Ishikawa (cell line): ENCODE results near the gene CNBP.
A peak's percentile ranks its signal among the peaks of the same experiment; 100 is the strongest.

Source experiments
- CEBPB ChIP-seq: IDR thresholded peaks from 2 replicates; pipeline ENCODE4 v1.6.1; 2012
- CREB1 ChIP-seq: IDR thresholded peaks from 2 replicates; pipeline ENCODE4 v1.6.1; 2012; ENCODE audit warnings: low read depth
- EGR1 ChIP-seq: IDR thresholded peaks from 2 replicates; pipeline ENCODE4 v1.6.1; 2012
- EP300 ChIP-seq: IDR thresholded peaks from 2 replicates; pipeline ENCODE4 v1.6.1; 2012; ENCODE audit warnings: borderline replicate concordance
- FOXM1 ChIP-seq: IDR thresholded peaks from 2 replicates; pipeline ENCODE4 v1.6.1; 2012; ENCODE audit warnings: low read depth, borderline replicate concordance
- MAX ChIP-seq: IDR thresholded peaks from 2 replicates; pipeline ENCODE4 v1.6.1; 2012
- NFIC ChIP-seq: IDR thresholded peaks from 2 replicates; pipeline ENCODE4 v1.6.1; 2012
- RAD21 ChIP-seq: IDR thresholded peaks from 2 replicates; pipeline ENCODE4 v1.6.1; 2012; ENCODE audit warnings: low read depth
- REST ChIP-seq: IDR thresholded peaks from 2 replicates; pipeline ENCODE4 v1.6.1; 2012; ENCODE audit warnings: low read depth, mild to moderate bottlenecking
- TAF1 ChIP-seq: IDR thresholded peaks from 2 replicates; pipeline ENCODE4 v1.6.1; 2012; ENCODE audit warnings: low read depth, mild to moderate bottlenecking
- TCF12 ChIP-seq: IDR thresholded peaks from 2 replicates; pipeline ENCODE4 v1.6.1; 2012; ENCODE audit warnings: low read depth
- TEAD4 ChIP-seq: IDR thresholded peaks from 2 replicates; pipeline ENCODE4 v1.6.1; 2012
- USF1 ChIP-seq: IDR thresholded peaks from 2 replicates; pipeline ENCODE4 v1.6.1; 2012
- YY1 ChIP-seq: IDR thresholded peaks from 2 replicates; pipeline ENCODE4 v1.6.1; 2012; ENCODE audit warnings: low read depth
- ZBTB7A ChIP-seq: IDR thresholded peaks from 2 replicates; pipeline ENCODE4 v1.6.1; 2012; ENCODE audit warnings: low read depth

CNBP gene

GRCh38 chr3:129211772-129212171 lies 28.1 kb upstream of the CNBP start:
- TF ChIP-seq NFIC (peak; percentile 91), TCF12 (peak; percentile 19; the same call in 1 of the 2 replicates), RAD21 (peak; percentile 14; the same call in 1 of the 2 replicates), USF1 (no peak)

GRCh38 chr3:129211345-129211744 lies 27.6 kb upstream of the CNBP start:
- TF ChIP-seq RAD21 (no peak), CEBPB (0 out of 2 replicates have a peak, but pooled peaks have one; percentile 29)

- TF ChIP-seq TCF12 (no peak), CEBPB (no peak), RAD21 (no peak), REST (no peak), FOXM1 (no peak), USF1 (no peak), ZBTB7A (no peak), CREB1 (no peak), EP300 (no peak), TAF1 (no peak), NFIC (no peak), EGR1 (no peak), TEAD4 (no peak), MAX (no peak), YY1 (no peak)
These were observed 23.8 kb upstream of the CNBP start for GRCh38 chr3:129207479-129207878.

GRCh38 chr3:129205109-129205832 lies 21.6 kb upstream of the CNBP start:
- TF ChIP-seq TCF12: no peak
- no peak for TF ChIP-seq TEAD4
- TF ChIP-seq REST: no peak
- no peak for TF ChIP-seq EP300
- TF ChIP-seq FOXM1: no peak
- TF ChIP-seq MAX: no peak
- TF ChIP-seq TAF1: no peak
- TF ChIP-seq CREB1: no peak
- no peak for TF ChIP-seq USF1
- no peak for TF ChIP-seq NFIC
- TF ChIP-seq EGR1: no peak

GRCh38 chr3:129204473-129204872 lies 20.8 kb upstream of the CNBP start:
- TF ChIP-seq NFIC (no peak), ZBTB7A (no peak), YY1 (no peak), RAD21 (no peak), USF1 (no peak), TAF1 (no peak), MAX (no peak), REST (no peak)
